HG03039 (cell line): ENCODE data around the gene KCNQ1.

Source experiments
- ATAC-seq: cut with Tn5 transposase; IDR thresholded peaks from one replicate; pipeline ENCODE4 v1.9.1; 2021; ENCODE audit warnings: mild to moderate bottlenecking, moderate library complexity; ENCODE audit not compliant: unreplicated experiment

KCNQ1 gene

DNA sequence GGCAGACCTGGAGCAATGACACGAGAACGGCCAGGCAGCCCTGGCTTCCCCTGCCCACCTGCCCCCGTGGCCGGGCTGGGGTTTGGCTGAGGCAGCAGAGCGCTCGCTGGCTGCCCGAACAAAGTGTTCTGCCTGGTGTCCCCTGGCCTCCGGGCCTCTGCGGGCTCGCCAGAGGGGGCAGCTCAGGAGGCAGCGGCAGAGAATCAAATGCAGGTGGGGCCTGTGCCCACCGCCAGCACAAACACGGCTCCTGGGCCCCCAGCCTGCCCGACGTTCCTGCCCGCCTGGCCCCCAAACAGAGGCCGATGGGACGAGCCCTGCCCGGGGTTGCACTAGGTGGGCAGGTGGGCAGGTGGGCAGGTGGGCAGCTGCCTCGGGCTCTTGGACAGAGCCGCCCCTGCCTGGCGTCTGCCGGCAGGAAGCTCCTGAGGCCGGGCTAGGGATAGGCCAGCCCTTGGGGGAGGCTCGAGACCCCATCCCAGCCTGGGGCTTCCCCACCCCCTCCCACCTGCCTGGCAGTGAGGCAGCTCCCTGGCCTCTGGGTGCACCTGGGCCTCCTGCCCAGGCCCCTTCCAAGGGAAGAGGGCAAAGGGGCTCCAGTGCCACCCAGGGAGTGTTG lies 394.0 kb downstream of the KCNQ1 start:
- no peak for ATAC-seq

DNA sequence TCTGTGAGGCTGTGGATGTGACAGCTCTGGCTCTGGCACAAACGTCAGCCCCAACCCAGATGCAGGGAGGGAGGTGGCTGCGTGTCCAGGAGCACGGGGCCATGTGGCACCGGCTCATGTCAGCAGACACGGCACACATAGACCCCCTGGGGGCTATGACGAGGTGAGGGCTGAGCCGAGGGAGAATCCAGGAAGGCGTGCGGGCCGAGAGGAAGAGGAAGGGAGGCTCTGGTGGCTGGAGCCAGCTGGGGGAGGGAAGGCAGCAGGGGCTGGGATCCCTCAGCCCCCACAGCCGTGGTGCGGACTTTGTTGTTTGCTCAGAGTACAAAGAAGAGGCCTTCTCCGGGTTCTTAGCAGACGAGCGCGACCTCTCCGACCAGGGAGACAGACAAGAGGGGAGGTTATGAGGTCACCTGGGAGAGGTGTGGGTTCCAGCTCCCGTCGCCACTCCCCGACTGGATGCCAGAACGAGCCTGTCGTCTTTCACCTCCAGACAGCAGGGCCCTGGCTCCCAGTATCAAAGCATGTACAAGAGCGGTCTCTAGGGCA lies 394.7 kb downstream of the KCNQ1 start:
- no peak for ATAC-seq

DNA sequence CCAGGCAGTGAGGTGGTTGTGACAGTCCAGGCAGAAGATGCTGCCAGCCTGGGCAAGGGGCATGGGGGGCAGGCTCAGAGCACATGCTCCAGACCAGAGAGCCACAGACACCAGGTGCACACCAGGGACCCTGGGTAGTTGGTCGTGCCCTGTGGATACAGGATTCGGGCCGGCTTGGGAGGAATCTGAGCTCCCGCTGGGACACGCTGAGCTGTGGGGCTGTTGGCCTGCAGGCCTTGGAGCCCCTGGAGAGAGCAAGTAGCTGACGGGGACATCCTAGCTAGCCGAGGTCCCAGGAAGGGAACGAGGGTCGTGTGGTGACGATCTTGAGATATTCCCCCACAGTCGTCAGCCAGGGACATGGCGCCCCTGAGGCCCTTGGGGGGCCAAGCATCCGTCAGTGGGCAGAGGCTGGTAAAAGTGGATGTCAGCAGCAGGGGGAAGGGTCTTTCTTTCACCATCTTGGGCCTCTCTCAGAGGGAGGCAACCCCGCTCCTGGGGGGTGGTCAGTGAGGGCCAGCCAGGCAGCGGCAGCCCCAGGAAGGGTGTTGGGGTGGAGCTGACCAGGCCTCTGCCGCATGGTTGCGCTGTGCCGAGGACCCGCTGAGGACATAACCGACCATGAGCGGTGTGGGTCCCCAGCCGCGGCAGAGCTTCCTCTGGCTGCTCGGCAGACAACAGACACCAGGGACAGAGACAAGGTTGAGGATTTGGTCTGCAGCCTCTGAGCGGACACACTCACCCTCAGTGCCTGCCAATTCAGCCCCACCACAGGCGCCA lies 396.8 kb downstream of the KCNQ1 start:
- ATAC-seq, result no peak

DNA sequence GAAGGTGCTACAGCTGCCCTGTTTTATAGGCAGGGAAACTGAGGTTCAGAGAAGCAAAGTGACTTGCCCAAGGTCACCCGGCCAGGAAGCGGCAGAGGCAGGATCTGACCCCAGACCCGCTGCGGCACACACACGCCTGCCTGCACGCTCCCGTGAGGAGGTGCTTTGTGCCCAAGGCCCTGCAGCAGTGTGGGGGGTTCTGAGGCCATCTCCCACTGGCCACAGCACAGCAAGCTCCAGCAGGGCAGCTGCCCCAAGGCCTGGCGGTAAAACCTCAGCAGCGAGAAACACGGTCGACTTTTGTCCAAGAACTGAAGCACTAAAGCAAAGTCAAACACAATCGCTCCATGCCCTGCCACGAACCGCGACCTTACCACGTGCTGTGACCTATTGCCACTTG lies 398.1 kb downstream of the KCNQ1 start:
- no peak for ATAC-seq

DNA sequence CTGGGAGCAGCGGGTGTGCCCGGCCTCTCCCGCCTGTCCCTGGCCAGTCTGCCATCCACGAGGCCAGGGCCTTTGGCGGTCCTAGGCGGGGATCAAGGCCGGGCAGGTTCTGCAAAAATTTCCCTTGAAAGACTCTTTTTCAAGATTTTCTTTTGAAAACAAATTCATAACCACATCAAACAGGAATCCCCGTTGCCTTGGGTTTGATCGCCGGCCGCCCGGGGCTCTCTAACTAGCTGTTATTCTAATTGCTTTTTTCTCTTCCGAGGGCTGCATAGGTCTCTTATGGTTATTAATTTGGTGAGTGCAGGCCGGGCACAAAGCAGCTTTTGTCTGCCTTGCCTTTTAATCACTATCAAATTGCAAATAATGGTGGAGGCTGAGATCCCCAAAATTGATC lies 398.7 kb downstream of the KCNQ1 start:
- no peak for ATAC-seq

DNA sequence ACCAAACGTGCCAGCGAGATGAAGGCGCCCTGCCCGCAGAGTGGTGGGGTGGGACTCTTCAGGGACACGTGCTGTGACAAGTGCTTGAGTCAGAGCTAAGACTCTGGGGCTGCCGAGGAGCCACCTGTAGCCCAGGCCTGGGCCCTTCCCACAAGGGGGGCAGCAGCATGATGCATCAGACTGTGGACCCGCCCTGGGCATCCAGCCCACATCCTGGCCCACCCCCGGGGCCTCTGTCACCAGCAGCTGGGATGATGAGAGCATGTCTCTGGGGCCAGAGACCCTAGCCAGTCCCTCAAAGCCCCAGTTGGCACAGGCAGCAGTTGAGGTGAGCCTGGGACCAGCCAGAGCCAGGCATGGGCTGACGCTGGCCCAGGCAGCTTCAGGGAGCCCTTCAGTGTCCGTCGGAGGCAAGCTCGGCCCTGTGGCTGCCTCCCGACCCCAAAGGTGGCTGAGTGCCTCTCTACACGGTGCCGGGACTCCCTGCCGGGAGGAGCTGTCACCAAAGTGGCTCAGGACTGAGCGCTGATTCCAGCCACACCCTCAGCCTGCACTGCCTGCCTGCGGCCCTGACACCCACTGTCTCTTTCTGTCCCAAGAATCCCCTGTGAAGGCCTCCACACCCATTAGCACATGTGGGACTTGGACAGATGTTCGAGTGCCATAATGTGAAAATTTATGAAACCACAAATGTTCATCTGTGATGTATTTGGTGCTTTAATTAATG lies 399.5 kb downstream of the KCNQ1 start:
- ATAC-seq, result no peak

DNA sequence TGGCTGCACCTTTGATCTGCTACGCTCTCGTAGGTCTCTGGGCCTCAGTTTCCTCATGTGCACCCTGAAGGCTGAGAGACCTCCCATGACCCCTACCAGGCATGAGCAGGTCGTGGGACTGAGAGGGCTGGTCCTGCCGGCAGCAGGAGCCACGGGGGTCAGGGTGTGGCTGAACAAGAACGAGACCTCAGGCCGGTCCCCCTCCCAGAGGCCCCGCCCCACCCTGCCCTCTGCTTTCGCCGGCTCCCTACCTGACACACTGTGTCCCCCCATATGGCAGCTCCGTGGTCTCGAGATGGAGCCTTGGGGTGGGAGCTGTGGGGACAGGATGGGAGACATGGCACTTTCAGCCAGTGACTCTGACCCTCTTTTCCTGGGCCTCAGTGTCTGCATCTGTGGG lies 400.2 kb downstream of the KCNQ1 start:
- ATAC-seq, result no peak

DNA sequence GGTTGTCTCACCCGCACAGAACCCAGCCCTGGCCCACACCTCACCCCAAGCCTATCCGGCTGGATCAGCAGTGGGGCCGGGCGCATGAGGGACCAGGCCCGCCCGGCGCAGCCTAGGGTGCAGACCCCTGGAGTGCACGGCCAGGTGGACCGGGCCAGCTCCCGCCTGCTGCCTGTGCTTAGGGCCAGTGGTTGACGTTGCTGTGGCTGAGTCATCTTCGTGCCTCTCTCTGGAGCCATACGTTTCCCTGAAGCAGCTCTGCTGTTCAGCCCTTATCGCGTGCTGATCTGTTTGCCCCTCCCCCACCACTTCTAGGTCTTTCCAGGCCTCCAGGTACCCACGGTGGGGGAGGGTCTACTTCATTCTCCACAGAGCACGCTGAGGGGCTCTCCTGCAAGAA lies 401.2 kb downstream of the KCNQ1 start:
- no peak for ATAC-seq

DNA sequence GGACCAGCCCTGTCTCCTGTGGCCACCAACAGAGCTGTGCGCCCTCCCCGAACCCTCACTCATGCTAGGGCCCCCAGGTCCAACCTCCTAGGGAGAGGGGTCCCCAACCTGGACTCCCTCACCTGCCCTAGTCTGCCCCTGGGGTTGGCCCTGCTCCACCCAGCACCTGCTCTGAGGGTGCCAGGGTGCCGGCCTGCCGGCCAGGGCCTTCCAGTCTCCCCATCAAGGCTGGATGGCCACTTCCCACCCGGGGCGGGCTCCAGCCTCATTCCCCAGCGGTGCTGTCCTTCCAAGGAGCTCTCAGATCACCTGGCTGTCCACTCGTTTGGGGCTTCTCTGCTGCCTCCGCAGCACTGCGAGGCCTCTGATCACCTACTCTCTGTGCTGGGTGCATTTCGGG lies 401.7 kb downstream of the KCNQ1 start:
- no peak for ATAC-seq

DNA sequence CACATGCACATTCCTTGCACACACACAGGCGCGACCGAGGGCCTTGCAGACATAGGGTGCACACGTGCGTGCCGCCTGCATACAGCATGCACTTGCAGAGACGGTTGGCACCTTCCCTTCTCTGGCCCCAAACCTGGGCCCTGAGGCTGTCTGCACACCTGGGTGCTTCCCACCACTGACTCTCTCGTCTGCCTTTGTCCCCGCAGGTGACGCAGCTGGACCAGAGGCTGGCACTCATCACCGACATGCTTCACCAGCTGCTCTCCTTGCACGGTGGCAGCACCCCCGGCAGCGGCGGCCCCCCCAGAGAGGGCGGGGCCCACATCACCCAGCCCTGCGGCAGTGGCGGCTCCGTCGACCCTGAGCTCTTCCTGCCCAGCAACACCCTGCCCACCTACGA lies 402.8 kb downstream of the KCNQ1 start:
- no peak for ATAC-seq

DNA sequence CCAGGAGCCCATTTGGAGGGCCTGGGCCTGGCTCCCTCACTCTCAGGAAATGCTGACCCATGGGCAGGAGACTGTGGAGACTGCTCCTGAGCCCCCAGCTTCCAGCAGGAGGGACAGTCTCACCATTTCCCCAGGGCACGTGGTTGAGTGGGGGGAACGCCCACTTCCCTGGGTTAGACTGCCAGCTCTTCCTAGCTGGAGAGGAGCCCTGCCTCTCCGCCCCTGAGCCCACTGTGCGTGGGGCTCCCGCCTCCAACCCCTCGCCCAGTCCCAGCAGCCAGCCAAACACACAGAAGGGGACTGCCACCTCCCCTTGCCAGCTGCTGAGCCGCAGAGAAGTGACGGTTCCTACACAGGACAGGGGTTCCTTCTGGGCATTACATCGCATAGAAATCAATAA lies 403.7 kb downstream of the KCNQ1 start:
- ATAC-seq, result no peak

DNA sequence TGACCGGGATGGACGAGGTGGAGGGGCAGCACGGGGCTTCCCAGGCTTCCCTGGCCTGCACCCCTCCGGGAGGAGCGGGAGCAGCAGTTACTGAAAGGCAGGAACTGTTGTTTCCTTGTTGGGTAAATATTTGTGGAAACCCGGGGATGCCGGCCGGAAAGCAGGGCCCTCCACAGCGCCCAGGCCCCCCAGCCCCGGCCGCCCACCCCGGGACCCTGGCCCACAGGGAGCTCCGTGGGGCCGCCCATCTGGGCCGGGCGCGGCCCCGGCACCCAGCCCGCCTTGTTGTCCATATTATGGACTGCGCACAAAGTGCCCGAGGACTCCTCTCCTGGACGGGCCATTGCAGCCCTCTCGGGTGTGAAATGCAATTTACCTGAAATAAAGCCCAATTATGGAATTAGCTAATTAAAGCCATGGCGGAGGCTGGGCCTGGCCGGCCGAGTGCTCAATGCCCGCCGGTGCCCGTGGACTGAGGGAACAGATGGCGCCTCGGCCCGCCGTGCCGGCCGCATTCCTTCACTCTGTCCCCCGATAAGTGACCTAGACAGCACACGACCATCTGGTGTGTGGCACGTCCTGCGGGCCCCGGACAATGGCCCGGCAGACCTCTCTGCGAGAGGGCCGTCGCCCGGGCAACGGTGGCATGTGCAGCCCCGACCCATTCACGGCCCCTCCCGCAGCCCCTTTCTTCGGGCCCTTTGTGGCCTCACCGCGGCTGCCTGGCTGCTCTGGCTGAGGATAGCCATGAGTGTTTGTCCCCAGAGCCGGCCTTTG lies 405.4 kb downstream of the KCNQ1 start:
- no peak for ATAC-seq

DNA sequence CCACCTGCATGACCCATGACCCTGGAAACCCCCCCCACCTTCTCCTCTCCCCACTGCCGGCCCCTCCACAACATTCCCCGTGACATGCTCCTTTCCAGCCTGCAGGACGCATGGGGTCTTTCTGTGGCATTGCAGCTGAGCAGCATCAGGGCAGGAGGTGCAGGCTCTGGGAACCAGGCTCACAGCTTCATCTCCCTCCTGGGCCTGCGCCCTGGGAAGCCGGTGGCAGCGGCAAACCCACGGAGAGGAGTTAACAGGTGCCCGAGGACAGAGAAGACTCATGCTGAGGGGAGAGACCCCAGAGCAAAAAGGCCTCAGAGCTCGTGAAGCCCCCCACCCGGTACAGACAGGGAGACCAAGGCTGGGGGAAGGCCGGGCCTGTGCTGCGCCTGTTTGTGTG lies 408.6 kb downstream of the KCNQ1 start:
- ATAC-seq, result no peak

DNA sequence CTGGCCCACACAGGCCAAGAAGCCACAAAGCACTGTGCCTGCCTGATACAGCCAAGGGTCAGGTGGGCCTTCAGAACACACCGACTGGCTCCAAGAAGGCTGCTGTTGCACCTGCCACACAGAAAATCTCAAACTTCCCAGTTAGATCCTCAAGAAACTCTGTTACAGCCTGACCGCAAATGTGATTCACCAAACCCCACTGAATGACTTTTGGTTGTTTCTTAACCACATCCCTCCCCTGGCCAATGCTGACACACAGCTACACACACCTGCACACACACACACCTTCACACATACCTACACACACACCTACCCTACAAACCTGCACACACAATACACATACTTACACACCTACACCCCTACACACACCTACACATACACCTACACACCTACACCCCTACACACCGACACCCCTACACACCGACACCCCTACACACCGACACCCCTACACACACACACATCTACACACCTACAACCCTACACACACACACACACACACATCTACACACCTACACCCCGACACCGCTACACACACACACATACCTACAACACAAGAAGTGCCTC lies 409.3 kb downstream of the KCNQ1 start:
- ATAC-seq, result no peak

DNA sequence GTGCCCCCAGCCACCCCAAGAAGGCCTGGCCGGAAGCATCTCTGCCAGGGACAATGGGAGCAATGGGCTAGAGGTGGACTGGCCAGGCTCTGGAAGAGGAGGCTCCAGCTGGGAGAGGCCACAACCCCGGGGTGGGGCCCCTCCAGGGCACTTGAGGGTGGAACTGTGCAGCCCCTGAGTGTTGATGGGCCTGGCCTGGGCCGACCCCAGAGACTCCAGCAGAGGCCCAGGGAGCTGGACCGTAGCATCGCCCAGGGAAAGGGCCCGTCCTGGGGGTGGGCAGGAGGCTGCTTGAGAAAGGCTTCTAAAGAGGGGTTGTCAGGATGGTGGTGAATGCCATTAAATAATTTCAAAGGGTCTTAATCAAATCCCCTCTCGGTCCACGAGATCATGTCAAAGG lies 410.4 kb downstream of the KCNQ1 start:
- ATAC-seq, result no peak

DNA sequence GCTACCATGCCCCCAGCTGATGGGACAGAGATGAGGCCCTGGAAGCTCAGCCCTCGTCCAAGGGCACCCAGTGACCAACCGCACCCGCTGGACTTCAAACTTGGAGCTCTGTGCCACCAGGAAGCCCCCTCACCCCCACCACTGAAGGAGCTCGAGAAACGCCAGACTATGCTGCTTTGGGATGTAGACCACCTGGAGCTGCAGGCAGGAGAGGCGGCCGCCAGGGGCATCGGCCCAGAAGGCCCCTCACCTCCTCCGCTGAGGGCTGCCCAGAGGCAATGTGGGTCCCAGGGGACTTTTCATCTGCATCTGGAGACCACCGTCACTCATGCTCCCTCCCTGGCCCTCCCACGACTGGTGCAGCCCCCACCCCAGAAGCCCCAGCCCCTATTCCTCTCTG lies 412.5 kb downstream of the KCNQ1 start:
- no peak for ATAC-seq

DNA sequence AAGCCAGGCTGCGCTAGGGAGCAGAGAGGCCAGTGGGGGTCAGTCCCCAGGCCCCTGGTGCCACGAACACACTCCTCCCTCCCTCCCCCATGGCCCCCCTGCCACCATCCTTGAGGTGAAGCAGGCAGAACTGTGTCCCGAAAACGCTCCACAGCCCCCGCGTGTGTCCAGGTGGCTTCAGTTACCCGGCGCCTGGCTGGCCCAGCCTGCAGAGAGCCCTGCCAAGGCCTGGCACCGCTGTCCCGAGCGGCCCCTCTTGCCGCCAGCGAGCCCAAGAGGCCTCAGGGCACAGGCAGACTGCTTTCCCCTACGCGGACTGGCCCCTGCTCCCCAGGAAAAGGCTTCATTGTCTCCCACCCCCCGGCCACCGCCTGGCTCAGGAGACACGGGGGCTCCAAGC lies 413.1 kb downstream of the KCNQ1 start:
- ATAC-seq, result no peak

DNA sequence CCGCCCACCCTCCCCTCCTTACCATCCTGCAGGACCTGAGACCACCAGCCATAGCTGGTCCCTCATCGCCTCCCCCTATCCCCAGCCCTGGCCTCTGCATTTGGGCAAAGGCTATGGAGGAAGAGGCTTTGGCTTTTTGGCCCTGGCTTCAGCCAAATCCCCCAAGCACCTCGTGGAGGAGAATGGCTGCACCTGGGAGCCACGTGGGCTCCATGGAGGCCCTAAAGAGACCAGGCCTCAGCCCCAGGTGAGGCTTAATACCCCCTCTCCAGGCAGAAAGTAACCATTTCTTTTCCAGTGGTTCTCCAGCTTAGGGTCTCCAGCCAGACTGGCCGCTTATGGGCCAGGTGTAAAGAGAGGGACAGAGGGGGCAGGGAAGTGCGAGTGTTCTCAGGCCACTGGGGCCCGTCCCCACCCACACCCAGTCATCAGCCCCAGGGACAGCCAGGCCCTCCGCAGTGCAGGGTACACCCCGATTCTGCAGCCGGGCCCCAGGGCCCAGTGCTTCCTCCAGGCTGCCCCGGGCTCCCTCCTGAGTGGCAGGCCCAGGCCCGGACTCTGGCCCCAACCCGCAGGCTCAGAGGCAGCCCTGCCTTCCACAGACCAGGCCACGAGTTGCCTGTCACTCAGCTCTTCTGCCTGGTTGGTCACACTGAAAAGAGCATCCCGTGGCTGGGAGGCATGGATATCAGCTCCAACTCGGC lies 414.3 kb downstream of the KCNQ1 start:
- no peak for ATAC-seq

DNA sequence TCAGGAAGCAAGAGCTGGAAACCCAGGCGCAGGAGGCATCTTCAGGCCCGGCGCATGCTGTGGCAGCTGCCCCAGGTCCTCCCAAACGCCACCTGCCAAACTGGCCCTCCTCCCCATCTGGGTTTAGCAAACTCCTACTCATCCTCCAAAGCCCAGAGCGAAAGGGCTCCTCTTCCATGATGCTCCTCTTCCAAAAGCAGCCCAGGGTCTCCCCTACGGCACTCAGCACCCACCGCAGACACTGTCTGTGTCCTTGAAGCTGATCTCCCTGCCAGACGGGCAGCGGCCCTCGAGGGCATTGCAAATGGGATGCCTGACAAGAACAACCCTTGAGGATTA lies 414.9 kb downstream of the KCNQ1 start:
- no peak for ATAC-seq

DNA sequence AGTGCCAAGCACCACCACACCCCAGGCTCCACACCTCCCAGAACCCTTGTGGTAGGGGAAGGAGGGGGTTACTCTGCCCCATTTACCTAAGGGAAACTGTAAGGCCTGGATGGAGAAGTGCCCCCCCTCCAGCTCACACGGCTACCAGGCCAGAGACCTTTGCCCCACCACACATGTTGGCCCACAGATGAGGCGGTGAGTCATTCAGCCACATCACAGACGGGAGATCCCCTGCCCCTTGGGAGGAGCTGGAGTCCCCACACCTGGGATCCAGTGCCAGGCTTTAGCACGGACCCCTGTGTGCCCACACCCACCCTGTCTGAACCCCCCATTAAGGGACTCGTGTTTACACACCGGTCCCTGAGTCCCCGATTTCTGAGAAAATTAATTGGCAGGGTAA lies 415.8 kb downstream of the KCNQ1 start:
- no peak for ATAC-seq
